ENCODE measurements around the gene ITGA11.

Gene ITGA11

DNA sequence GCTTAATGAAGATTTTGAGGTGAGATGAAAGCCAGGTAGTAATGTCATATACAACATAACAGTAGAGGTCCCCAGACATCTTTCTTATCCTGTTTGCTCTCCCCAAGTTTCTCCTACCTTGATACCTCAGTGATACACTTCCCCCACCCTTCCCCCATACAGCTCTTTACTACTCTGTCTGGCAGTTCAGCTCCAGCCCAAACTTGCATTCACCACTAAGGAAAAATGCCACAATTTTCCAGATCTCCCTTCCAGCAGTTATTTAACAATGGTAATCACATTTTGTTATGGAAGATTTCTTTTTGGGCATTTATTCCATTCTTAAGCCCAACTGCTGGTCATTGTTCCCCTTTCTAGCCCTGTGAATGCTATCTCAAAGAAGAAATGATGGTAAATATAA, 34.9 kb upstream of the ITGA11 start:
- no peak overlapping the region for H3K4me3 ChIP-seq (ENCODE audit: low read depth in 1 of 2, low read length in 2 of 2)
- H3K4me1 ChIP-seq (ENCODE audit: control insufficient read depth in 1 of 2, insufficient read depth in 2 of 2, low read length in 2 of 2) = peaks cover 0 to 3% of the 10 kb centered on the region in 2 donors
- H3K27ac ChIP-seq (ENCODE audit: low read length) = no peak overlapping the region
- H3K27me3 ChIP-seq (ENCODE audit: low read depth, low read length) = no peaks in the 10 kb centered on the region
- H3K36me3 ChIP-seq (ENCODE audit: control insufficient read depth in 1 of 2, insufficient read depth in 2 of 2, low read length in 2 of 2) = no peaks in the 10 kb centered on the region
- no peaks in the 10 kb centered on the region for H3K9me3 ChIP-seq (ENCODE audit: control insufficient read depth in 1 of 2, low read length in 2 of 2)

DNA sequence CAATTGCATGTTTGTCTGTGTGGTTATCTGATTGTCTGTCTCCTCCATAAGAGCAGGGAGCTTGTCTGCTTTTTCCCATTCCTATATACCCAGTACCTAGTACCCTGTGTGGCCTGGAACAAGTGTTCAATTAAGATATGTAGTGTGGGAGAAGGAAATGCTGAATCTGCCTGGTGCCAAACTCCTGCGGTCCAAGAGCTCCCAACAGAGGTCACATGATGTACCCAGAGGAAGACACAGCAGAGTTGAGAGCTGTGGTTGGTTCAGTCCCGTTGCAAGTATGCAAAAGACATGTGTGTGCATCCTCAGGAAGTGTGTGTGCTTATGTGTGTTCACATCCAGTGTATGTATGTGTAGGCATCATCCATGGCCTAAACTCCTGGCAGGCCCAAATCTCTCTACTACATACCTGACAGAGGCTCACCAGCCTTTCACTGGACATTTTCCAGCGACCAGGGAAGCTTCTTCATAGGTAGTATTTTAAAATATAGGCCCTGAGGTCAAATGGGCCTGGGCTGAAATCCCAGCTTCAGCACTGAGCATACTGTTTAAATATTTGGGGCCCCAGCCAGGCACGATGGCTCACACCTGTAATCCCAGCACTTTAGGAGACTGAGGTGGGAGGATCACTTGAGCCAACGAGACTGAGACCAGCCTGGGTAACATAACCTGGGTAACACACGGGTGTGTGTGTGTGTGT, 34.0 kb upstream of the ITGA11 start:
- H3K27ac ChIP-seq (ENCODE audit: low read length) = no peak overlapping the region

DNA sequence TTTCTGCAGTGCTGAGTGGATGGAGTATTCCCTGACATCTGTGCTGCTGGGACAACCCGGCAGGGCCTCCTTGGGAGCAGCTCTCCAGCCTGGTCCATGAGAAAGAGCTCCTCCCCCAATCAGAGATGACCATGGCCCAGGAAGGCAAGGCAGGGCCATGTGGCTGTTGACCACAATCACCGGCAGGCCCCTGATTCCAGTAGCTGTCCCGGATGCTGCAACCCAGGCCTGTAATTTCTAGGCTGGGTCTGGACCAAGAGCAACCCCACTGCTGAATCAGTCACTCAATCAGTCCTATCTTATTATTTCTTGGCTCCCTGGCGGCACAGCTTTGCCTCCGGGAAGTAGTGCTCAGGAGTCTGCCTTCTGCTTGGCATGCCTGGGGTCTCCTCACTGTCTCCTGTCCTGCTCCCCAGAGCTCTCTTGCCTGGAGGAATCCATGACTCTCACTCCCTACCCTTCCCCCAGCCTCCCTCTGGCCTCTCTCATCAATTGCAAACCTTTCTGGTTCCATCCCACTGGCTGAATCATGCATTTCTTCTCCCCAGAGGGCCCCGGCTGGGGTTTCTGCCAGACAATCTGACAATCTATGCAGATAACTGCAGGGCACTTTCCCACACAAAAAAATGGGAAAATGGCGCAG, 32.6 kb upstream of the ITGA11 start:
- no peaks in the 10 kb centered on the region for H3K4me1 ChIP-seq (ENCODE audit: control insufficient read depth in 1 of 2, insufficient read depth in 2 of 2, low read length in 2 of 2)
- H3K27ac ChIP-seq (ENCODE audit: low read length) = no peak overlapping the region
- H3K36me3 ChIP-seq (ENCODE audit: control insufficient read depth in 1 of 2, insufficient read depth in 2 of 2, low read length in 2 of 2) = no peaks in the 10 kb centered on the region
- no peaks in the 10 kb centered on the region for H3K27me3 ChIP-seq (ENCODE audit: low read depth, low read length)
- no peak overlapping the region for H3K4me3 ChIP-seq (ENCODE audit: low read depth in 1 of 2, low read length in 2 of 2)
- peaks cover 0 to 3% of the 10 kb centered on the region in 2 donors for H3K9me3 ChIP-seq (ENCODE audit: control insufficient read depth in 1 of 2, low read length in 2 of 2)

More for the DNA sequence above, 34.0 kb upstream of the ITGA11 start:
- Histone ChIP-seq H3K9me3 (ENCODE audit: control insufficient read depth in 1 of 2, low read length in 2 of 2) (no peaks in the 10 kb centered on the region), H3K36me3 (ENCODE audit: control insufficient read depth in 1 of 2, insufficient read depth in 2 of 2, low read length in 2 of 2) (no peaks in the 10 kb centered on the region), H3K4me1 (ENCODE audit: control insufficient read depth in 1 of 2, insufficient read depth in 2 of 2, low read length in 2 of 2) (peaks cover 0 to 3% of the 10 kb centered on the region in 2 donors), H3K4me3 (ENCODE audit: low read depth in 1 of 2, low read length in 2 of 2) (no peak overlapping the region), H3K27me3 (ENCODE audit: low read depth, low read length) (no peaks in the 10 kb centered on the region)

DNA sequence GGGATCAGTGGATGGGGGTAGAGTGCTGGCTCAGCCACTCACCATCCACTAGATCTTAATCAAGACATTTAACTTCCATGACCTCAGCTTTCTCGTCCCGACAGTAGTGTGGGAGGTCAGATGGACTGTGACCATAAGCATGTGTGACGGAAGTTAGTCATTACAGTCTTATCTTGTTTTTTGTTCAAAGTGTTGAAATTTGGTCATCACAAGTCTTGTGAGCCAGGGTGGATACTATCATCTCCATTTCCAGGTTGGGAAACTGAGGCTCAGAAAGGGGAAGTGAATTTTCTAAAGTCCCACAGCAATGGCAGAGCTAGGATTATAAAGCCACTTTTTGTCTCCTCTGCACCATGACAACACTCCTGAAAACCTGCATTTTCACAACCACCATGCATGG, 32.0 kb upstream of the ITGA11 start:
- Histone ChIP-seq H3K27me3 (ENCODE audit: low read depth, low read length) (no peaks in the 10 kb centered on the region), H3K4me3 (ENCODE audit: low read depth in 1 of 2, low read length in 2 of 2) (no peak overlapping the region), H3K9me3 (ENCODE audit: control insufficient read depth in 1 of 2, low read length in 2 of 2) (peaks cover 0 to 3% of the 10 kb centered on the region in 2 donors), H3K27ac (ENCODE audit: low read length) (no peak overlapping the region), H3K4me1 (ENCODE audit: control insufficient read depth in 1 of 2, insufficient read depth in 2 of 2, low read length in 2 of 2) (no peaks in the 10 kb centered on the region), H3K36me3 (ENCODE audit: control insufficient read depth in 1 of 2, insufficient read depth in 2 of 2, low read length in 2 of 2) (no peaks in the 10 kb centered on the region)

DNA sequence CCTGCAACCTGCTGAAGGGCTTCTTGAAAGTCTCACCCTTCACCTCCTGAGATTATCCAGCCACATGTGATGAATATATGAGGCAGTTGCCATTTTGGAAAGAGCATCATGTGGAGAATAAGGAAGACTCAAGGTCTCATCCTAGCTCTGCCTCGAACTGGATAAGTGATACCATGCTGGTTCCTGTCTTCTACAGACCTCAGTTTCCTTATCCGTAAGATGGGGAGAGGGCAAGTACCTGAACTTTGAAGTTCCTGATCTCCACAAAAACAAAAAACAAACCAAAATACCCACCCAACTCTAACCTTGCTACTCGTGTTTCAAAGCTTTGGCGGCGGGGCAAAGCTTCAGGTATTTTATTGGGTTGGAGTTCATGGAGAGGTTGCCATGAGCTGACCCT, 31.5 kb upstream of the ITGA11 start:
- Histone ChIP-seq H3K4me1 (ENCODE audit: control insufficient read depth in 1 of 2, insufficient read depth in 2 of 2, low read length in 2 of 2) (no peaks in the 10 kb centered on the region), H3K4me3 (ENCODE audit: low read depth in 1 of 2, low read length in 2 of 2) (no peak overlapping the region), H3K9me3 (ENCODE audit: control insufficient read depth in 1 of 2, low read length in 2 of 2) (peaks cover 0 to 3% of the 10 kb centered on the region in 2 donors), H3K27ac (ENCODE audit: low read length) (no peak overlapping the region), H3K36me3 (ENCODE audit: control insufficient read depth in 1 of 2, insufficient read depth in 2 of 2, low read length in 2 of 2) (no peaks in the 10 kb centered on the region), H3K27me3 (ENCODE audit: low read depth, low read length) (no peaks in the 10 kb centered on the region)

DNA sequence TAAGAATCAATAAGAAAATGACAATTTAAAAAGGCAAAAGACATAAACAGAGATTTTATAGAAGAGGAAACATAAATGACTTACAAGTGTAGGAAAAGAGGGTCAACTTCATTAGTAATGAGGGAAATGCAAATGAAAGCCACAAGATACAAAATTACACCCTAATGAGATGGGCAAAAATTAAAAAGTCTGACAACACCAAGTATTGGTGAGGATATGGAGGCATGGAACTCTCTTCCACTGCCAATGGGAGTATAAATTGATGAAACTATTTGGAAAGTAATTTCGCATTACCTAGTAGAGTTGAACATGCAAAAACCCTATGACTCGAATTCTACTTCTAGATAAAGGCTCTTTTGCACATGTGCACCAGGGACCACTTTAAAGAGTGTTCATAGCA, 28.2 kb upstream of the ITGA11 start:
- Histone ChIP-seq H3K4me1 (ENCODE audit: control insufficient read depth in 1 of 2, insufficient read depth in 2 of 2, low read length in 2 of 2) (no peaks in the 10 kb centered on the region), H3K27me3 (ENCODE audit: low read depth, low read length) (no peaks in the 10 kb centered on the region), H3K36me3 (ENCODE audit: control insufficient read depth in 1 of 2, insufficient read depth in 2 of 2, low read length in 2 of 2) (no peaks in the 10 kb centered on the region), H3K9me3 (ENCODE audit: control insufficient read depth in 1 of 2, low read length in 2 of 2) (peaks cover 0 to 3% of the 10 kb centered on the region in 2 donors), H3K4me3 (ENCODE audit: low read depth in 1 of 2, low read length in 2 of 2) (no peak overlapping the region), H3K27ac (ENCODE audit: low read length) (no peak overlapping the region)

DNA sequence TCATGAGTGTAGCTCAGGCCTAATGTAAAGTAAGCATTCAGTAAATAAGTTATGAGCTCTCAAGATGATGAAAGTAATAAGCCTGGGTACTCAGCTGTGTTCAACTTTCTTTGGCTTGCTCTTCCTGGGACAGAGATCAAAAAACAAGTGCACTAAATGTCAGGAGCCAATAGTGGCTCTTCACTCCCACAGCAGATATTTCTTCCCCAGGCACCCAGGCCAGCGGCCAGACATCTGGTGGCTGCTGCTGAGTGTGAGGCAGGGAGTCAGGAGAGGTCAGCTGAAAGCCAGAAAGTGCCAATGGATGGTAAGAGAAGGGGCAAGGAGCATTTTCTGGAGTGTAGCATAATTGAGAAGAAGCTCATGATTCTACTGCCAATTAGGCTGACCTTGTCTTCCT, 18.2 kb upstream of the ITGA11 start:
- peaks cover 7% of the 10 kb centered on the region for H3K27me3 ChIP-seq (ENCODE audit: low read depth, low read length)

DNA sequence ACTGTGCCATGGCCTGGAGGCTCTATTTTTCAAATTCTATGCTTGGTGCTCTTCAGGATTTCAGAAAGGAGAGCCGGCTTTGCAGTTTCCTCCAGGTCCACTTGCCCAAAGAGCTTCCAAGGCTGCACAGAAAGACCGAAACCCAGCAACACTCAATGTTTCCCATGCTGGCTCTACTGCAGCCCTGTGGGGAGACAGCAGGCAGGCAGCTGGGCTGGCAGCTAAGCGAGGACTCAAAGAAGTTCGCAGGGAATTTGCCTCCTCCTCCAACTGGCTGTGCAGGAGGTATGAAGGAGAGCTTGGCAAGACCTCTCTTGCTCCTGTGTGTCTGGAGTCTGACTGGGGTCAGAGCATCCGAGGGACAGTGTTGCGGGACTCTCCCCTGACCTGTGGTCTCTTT, 17.4 kb upstream of the ITGA11 start:
- H3K4me1 ChIP-seq (ENCODE audit: control insufficient read depth in 1 of 2, insufficient read depth in 2 of 2, low read length in 2 of 2) = no peaks in the 10 kb centered on the region
- no peaks in the 10 kb centered on the region for H3K36me3 ChIP-seq (ENCODE audit: control insufficient read depth in 1 of 2, insufficient read depth in 2 of 2, low read length in 2 of 2)
- peaks cover 7% of the 10 kb centered on the region for H3K27me3 ChIP-seq (ENCODE audit: low read depth, low read length)
- no peaks in the 10 kb centered on the region for H3K9me3 ChIP-seq (ENCODE audit: control insufficient read depth in 1 of 2, low read length in 2 of 2)
- H3K27ac ChIP-seq (ENCODE audit: low read length) = no peak overlapping the region
- H3K4me3 ChIP-seq (ENCODE audit: low read depth in 1 of 2, low read length in 2 of 2) = no peak overlapping the region

More for the DNA sequence above, 18.2 kb upstream of the ITGA11 start:
- H3K9me3 ChIP-seq (ENCODE audit: control insufficient read depth in 1 of 2, low read length in 2 of 2) = no peaks in the 10 kb centered on the region
- H3K36me3 ChIP-seq (ENCODE audit: control insufficient read depth in 1 of 2, insufficient read depth in 2 of 2, low read length in 2 of 2) = no peaks in the 10 kb centered on the region
- no peak overlapping the region for H3K27ac ChIP-seq (ENCODE audit: low read length)
- H3K4me1 ChIP-seq (ENCODE audit: control insufficient read depth in 1 of 2, insufficient read depth in 2 of 2, low read length in 2 of 2) = no peaks in the 10 kb centered on the region
- H3K4me3 ChIP-seq (ENCODE audit: low read depth in 1 of 2, low read length in 2 of 2) = no peak overlapping the region

DNA sequence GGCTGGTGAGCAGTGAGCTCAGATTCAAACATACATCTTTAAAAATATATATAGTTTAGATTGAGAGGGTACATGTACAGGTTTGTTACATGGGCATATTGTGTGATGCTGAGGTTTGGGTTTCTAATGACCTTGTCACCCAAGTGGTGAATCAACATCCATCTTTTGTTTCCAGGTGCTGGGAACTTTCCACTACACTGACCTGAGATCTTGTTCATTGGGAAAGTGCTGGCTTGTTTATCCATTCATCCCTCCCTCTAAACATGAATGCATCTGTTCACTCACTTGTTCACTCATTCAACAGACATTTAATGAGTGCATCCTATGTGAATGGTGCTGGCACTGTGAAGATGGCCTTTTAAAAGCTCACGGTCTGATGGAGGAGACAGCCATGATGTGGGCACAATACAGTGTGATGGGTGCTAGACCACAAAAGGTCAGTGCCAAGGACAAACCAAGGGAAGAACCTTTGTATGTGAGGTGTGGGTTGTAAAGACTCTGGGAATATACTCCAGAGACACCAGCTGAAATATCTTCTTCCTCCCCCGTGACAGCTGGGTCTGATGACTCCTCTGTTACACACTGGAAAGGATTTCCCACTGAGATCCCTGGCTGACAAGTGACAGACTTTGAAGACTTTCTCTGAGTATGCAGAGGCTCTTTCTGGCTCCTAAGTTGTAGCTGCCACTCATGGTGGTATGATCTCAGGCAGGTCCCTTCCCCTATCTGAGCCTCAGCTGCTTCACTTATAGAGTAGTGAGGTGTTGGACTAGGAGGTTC, 16.2 kb upstream of the ITGA11 start:
- no peak overlapping the region for H3K27ac ChIP-seq (ENCODE audit: low read length)
- no peaks in the 10 kb centered on the region for H3K4me1 ChIP-seq (ENCODE audit: control insufficient read depth in 1 of 2, insufficient read depth in 2 of 2, low read length in 2 of 2)
- H3K4me3 ChIP-seq (ENCODE audit: low read depth in 1 of 2, low read length in 2 of 2) = no peak overlapping the region
- H3K36me3 ChIP-seq (ENCODE audit: control insufficient read depth in 1 of 2, insufficient read depth in 2 of 2, low read length in 2 of 2) = no peaks in the 10 kb centered on the region
- H3K27me3 ChIP-seq (ENCODE audit: low read depth, low read length) = peaks cover 7% of the 10 kb centered on the region
- no peaks in the 10 kb centered on the region for H3K9me3 ChIP-seq (ENCODE audit: control insufficient read depth in 1 of 2, low read length in 2 of 2)

DNA sequence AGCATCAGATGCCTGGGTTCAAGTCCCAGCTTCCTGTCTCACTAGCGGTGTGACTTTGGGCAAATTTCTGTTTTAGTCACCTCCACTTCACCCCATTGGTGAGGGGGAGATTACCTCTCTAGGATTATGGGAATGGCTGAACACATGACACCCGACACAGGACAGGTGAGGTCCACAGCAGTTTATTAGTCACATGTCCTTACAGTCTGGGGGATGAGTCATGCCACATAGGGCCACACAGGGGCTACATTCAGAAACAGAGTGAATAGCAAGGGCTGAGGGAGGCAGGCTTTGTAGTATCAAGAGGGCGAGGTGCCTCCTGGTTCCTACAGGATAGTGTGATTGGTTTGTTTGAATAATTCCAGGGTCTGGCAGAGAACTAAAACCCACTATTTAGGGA, 15.2 kb upstream of the ITGA11 start:
- Histone ChIP-seq H3K9me3 (ENCODE audit: control insufficient read depth in 1 of 2, low read length in 2 of 2) (no peaks in the 10 kb centered on the region), H3K4me3 (ENCODE audit: low read depth in 1 of 2, low read length in 2 of 2) (no peak overlapping the region), H3K36me3 (ENCODE audit: control insufficient read depth in 1 of 2, insufficient read depth in 2 of 2, low read length in 2 of 2) (no peaks in the 10 kb centered on the region), H3K27me3 (ENCODE audit: low read depth, low read length) (peaks cover 7% of the 10 kb centered on the region), H3K27ac (ENCODE audit: low read length) (no peak overlapping the region), H3K4me1 (ENCODE audit: control insufficient read depth in 1 of 2, insufficient read depth in 2 of 2, low read length in 2 of 2) (no peaks in the 10 kb centered on the region)

DNA sequence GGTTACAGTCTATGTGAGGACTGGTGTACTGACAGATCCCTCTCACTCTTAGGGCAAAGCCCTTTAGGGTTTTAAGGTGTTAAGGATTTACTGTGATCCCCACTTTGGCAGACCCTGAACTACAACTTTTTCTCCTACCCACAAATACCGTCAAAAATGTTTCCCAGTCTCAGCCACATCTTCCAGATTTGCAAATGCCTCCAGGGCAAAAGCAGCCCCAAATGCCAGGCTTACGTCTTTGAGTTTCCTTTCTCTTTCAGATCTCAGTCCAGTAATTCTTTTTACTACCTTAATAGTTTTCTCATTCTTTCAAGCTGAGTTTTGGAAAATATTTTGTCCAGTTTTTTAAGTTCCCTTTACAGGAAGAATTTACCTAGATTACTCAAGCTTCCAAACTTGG, 13.4 kb upstream of the ITGA11 start:
- peaks cover 3% of the 10 kb centered on the region for H3K27me3 ChIP-seq (ENCODE audit: low read depth, low read length)
- no peak overlapping the region for H3K27ac ChIP-seq (ENCODE audit: low read length)
- no peak overlapping the region for H3K4me3 ChIP-seq (ENCODE audit: low read depth in 1 of 2, low read length in 2 of 2)
- H3K9me3 ChIP-seq (ENCODE audit: control insufficient read depth in 1 of 2, low read length in 2 of 2) = no peaks in the 10 kb centered on the region
- peaks cover 0 to 9% of the 10 kb centered on the region in 2 donors for H3K4me1 ChIP-seq (ENCODE audit: control insufficient read depth in 1 of 2, insufficient read depth in 2 of 2, low read length in 2 of 2)
- H3K36me3 ChIP-seq (ENCODE audit: control insufficient read depth in 1 of 2, insufficient read depth in 2 of 2, low read length in 2 of 2) = no peaks in the 10 kb centered on the region
